Measurements from ENCODE around the gene USP48.

Gene USP48

DNA sequence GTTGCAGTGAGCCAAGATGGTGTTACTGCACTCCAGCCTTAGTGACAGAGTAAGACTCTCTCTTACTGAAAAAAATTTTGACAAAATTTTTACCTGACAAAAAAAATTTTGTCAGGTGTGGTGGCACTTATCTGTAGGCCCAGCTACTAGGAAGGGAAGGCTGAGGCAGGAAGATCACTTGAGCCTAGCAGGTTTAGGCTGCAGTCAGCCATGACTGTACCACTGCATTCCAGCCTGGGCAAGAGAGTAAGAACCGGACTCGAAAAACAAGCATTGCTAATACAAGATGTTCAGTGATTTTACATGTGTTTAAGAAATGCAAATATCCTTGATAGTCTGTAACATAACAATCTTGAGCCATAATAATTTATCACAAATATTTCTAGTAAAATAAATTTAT lies 46.9 kb downstream of the USP48 start:
- DNase-seq: no peak

DNA sequence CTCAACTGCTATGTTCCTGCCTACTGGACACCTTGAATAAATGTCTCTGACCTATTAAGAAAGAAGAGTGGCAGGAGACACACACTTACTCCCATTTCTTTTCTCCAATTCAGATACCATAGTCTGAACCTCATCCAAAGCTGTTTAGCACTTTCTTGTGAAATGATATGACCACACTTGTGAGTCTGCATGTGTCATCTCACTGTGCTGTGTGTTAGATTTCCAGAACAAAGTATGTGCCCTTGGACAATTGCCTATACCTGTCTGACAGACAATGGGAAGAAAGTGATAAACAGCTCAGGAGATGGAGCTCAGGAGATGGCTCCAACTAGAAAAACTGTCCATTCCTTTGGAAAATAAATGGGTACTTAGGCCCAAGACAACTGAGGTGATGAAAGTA lies 48.4 kb downstream of the USP48 start:
- no peak for DNase-seq

DNA sequence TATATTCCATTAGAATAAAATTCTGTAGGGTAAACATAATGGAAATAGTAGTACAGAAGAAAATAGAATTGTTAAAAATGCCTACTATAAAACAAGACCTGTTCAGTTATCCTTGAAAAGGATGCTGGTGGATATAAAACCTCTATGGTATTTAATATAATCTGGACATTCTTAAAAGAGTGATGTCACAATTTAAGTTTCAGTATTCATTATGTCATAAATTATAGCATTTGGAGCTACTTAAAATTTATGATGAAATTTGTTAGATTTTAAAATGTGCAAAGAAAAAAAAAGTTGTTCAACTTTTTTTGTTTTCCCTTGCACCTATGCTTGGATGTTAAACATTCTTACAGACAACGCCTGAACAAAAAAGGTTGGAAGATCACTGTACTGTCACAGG lies 50.3 kb downstream of the USP48 start:
- no peak for DNase-seq

DNA sequence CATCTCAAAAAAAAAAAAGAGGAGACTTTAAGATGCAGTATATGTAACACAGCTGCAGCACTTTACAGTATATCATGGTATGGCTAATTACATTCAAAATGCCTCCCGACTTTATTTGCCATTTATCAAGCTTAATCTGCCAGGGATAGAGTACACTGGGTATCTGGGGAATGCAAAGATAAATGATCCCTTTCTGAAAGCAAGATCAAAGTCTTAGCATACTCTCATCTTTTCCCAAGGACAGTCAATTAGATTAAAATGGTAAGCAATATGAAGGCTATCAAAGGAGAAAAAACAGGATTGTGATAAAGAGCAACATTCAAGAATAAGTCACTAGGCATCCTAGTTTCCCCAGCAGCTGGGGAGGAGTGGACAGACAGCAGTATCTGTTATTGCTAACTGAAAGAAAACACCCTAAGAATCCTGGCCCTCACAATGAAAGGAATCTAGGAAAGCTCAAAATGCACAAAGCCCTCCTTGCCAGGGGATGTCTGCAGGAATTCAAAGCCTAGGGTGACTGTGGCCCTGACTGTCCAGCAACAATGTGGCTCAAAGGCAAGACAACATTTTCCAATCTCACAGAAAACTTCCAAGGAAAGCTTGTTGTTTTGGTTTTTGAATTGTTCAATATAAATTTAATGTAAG lies 57.1 kb downstream of the USP48 start:
- DNase-seq: no peak

DNA sequence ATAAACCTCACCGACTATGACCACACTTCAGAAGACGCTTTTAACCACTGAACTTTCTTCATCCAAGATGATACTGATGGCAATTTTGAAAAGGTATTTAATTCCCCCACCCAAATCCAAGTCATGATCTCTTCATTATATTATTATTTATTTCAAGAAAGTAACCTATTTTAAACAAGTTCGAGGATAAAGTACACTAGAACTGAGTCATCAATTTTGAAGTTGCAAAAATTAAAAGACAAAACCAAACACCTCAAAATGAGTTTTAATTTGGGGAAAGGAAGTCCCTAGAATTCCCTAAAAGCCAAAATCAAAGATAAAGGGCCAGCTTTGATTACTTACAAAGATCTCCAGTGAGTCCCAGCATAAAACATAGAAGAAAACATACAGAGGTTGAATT lies 58.4 kb downstream of the USP48 start:
- DNase-seq: no peak

DNA sequence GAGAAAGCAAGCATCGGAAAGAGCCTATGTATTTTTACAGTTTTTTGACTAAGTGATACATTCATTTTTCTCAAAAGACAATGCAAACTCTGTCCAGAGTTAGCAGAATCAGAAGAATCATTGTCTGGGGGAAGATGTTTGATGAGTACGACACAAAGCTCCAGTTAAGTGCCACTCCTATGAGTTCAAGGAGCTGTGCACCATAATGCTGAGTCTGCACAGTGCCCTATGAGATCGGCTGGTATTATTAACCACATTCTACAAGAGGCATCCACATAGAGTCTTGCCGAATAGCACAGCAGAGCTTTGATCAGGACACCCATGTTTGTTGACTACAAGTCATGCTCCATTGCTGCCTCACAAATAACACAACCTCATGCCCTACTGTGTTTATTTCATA lies 58.9 kb downstream of the USP48 start:
- DNase-seq: no peak

DNA sequence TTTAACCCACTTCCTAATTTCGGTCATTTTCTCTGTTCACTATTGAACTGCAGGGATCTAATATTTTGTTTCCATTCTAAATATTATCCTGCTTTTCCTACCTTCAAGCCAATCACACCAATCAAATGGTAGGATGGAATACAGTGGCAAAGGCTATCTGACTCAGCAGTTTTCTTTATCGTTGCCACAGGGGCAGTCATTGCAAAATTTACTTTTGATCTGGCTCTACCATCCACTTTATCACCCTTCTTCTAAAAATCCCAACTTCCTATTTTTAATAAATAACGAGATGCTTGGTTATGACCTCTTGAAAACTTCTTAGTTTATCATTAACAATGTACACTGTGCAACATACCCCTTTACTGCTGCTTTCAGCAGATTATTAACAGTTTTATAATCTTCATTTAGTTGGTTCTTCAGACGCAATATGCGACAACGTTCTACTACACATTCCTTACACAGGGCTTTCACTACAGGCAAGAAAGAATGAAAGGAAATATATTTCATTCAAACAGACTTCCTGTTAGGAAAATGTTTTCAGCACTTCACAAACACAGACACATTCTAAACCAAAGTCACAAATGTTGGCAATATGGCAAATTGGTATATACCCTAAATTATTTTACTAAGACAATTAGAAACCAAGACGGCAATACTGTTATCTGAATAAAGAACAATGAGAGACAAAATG lies 61.5 kb downstream of the USP48 start:
- DNase-seq: no peak

DNA sequence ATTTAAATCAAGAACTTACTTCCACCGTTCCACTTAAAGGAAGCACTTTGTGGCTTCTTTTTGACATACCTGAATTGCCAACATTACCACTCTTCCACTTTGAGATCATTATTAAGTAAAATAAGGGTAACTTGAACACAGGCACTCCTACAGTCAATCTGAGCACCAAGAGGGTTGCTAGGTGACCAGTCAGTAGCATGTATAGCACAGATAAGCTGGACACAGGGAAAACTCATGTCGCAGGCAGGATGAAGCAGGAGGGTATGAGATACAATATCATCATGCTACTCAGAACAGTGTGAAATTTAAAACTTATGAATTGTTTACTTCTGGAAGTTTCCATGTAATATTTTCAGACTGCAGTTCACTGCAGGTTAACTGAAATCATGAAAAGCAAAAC lies 66.8 kb downstream of the USP48 start:
- no peak for DNase-seq

DNA sequence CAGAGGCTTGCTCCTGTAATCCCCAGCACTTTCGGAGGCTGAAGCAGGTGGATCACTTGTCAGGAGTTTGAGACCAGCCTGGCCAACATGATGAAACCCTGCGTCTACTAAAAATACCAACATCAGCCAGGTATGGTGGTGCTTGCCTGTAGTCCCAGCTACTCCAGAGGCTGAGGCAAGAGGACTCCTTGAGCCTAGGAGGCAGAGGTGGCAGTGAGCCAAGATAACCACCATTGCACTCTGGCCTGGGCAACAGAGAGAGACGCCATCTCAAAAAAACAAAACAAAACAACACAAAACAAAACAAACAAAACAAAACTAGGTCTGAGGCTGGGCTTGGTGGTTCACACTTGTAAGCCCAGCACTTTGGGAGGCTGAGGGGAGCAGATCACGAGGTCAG lies 75.1 kb downstream of the USP48 start:
- no peak for DNase-seq

DNA sequence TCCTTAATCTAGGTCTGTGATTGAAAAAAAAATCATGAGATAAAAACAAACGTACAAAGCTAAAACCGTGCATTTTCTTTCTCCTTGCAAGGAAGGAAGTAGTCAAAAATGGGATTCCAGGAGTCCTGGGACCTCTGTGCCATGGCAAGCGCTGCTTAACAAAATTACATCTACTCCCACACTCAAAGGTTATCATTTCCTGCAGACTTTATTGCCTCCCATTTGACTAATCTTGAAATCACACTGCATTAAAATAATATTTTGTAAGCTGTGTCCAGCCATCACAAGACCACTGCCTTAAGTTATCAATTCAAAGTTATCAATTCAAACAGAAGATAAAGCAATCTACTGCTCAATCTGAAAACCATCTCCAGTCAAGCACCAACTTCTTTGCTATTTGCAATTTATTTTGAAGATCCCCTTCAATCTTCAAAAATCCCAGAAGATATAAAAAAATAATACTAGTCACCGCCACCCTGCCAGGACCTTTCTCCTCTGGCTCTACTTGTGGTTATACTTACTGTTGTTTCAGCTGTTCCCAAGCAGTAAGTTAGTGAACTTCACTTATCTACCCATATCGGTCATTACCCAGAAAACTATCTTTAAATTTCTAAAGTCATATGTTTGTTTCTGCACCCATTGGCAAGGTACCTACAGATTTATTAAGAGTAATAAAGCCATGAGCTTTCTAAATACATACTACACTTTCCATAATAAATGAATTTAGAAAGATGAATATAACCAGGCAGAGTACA lies 75.7 kb downstream of the USP48 start:
- DNase-seq: no peak

DNA sequence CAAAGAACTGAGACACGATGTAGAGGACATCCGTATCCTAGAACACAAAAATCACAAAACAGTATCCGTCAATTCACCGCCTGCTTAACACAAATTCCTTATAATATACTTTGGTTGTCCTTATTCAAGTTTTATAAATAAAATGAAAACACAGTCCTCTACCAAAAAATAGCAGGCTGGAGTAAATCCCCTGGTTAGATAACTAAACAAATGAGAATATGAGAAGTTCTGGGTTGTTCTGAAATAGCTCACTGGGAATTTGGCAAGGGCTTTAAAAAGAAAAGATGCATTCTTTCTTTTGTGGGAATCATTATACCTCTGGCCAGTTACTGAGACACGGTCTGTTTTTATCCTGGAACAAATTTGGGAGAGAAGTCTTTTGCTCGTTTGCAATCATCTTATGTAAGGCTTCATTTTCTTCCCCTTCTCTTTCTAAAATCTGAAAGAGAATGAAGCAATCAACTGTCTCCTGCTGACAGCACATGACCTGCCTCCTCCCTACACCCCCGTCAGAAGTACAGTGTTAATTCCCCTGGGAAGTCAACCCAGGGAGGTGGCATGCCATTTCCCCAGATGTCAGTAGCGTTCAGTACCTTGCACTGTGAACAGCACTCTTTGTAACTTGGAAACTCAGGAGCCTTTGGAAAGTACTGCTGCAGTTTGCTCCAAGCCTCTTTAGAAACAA lies 76.7 kb downstream of the USP48 start:
- no peak for DNase-seq

DNA sequence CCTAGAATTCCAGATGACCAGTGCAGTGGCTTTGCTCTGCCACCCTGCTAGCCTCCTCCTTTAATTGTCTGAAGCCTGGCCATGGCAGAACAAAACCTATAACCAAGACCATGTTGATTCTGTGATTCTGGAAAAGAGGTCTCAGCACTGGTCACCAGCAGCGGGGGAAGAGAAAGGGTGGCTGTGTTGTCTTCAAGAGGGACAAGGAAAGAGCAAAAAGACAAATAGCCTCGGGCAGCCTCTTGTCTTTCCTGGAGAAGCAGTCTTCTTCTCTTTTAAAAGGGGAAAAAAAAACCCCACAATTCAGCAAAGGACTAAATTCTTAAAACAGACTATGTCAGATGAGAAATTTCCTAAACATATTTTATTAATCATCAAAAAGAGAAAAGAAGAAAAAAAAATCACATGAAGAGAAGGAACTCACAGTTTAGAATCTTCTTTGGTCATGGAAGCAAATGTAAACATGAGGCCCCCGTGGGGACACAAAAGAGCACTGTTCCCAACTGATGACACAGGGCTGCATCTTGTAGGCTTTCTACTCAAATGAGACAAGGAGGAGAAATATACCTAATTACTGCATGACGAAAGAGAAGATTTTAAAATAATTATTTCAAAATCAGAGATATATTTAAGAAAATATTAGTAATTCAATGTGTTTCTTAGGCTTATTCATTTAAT lies 77.5 kb downstream of the USP48 start:
- DNase-seq: no peak

DNA sequence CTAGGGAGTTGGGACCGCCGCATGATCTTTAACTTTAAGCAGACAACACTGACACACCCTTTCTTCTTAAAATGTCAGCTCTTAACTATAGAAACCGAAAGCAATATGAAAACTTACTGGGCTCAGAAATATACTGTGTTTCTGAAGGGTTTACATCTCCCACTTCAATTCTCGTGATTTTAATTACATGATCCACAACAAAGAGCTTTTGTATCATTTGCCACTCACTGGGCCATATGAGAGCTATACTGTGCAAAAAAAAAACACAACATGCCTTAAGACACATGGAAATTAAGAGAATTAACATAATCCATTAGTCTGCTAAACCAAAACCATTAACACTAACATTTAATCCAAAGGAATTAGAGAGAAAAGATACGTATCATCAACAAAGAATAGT lies 78.8 kb downstream of the USP48 start:
- no peak for DNase-seq

DNA sequence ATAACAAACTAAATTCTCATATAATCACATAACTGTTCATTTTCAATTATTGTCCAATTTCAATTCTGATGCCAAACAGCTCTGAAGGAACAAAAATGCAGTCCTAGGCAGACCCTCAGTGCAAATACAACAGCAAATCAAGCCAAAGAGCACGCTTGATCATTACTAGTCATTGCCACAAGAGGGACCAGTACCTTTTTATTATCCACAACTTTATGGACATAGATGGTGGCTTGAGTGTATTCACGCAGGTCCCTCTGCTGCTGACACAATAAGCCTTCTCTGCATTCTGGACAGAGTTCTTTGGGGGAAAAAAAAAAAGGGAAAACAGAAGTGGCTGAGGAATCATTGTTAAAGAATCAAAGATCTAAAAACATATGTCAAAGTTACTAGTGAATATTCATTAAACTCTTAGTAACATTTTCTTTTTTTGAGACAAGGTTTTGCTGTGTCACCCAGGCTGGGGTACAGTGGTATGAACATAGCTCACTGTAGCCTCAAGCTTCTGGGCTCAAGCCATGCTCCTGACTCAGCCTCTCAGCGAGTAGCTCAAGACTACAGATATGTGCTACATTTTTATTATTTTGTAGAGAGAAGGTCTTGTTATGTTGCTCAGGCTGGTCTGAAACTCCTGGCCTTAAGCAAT lies 79.5 kb downstream of the USP48 start:
- DNase-seq: no peak

DNA sequence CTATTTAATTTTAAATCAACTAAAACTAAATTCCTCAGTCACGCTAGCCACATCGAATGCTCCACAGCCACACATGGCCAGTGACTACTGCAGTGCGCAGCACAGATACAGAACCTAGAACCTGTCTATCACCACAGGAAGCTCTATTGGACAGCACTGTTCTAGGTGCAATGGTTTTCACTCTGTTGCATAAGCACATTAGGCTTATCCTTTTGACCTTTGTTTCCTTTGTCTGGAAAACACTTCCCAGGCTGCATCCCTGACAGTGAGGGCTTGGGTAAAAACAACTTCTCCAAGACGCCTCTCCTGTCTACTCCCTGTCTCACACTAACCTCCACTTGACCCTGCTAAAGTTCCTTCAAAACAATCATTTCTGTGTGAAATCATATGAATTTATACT lies 80.2 kb downstream of the USP48 start:
- no peak for DNase-seq

DNA sequence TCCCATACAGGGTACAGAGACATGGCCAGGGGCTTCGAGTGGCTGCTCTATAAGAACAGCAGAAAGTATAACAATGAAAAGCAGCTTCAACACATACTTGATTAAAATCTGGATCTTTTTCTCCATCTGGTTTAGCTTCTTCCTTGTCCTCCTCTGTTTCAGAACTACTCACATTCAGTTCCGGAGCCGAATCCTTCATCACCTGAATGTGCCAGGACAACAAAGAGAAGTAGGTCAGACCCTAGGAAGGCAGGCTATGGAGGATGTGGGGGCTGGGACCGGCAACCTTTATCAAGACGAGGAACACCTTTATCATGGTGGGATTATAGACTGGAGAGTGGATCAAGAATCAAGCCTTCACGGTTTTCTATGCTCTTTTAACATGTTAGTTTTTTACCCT lies 81.5 kb downstream of the USP48 start:
- no peak for DNase-seq

DNA sequence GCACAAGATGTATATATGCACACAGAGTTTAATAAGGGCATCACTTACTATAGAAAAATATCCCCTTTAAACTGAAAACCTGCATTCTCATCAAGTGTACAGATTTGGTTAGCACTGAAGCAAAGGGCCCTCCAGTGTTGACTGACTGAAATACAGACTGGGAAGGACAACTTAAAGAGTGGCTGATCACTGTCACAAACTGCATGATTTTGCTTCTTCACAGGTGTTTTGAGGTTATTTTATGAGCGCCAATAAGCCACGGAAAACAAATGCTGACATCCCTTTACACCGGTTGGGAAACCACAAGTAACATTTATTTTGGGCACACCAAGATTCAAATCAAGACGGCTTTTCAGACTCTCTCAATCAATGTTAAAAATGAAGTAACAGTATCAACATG lies 82.9 kb downstream of the USP48 start:
- no peak for DNase-seq

DNA sequence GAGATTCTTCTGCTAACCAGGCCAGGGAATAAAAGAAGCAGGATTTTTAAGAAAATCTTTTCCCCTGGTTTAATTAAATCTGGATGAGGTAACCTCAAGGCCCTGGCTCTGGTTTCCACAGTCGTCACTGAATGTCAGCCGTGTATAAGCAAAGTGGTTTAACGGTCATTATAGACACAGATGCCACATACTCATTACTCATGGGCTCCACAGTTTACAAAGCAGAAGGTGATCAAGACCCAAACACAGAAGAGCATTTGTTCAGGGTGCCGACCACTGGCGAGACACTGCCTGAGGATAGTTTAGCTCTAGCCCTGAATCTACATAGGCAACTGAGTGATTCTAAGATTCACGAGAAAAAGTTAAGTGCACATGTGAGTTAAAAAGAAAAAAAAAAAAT lies 86.0 kb downstream of the USP48 start:
- DNase-seq: no peak

DNA sequence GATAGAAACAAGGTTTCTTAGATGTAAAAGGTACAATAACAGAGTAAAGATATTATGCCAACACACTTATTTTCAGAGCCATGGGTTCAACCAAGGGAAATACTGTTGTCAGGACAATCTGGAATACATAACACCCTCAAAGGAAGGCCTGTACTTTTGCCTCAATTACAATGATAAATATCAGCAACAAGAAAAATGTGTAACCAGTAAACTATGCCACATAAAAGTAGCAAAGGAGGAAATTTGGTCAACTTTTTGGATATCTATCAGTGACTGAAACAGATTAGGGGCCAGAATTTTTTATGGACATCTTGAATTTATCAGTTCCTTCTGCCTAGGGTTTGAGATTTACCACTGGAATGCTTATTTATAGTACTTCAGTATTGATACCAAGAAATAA lies 89.2 kb downstream of the USP48 start:
- no peak for DNase-seq

DNA sequence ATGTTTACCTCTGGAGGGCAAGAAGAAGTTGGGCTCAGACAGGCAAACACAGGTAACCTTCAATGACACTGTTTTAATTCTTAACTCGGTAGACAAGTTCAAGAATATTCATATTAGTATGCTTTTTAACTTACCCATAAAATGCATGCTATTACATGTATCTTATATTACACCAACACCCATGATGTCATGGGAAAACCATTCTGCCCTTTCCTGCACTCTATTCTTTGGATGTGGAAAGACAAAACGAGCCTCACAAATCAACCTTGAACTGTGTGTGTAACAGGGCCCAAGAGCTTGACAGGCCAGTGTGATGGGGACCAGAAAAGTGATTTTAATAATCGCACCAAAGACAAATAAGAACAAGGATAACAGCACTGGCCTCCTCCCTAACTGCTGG lies 91.2 kb downstream of the USP48 start:
- DNase-seq: no peak

DNA sequence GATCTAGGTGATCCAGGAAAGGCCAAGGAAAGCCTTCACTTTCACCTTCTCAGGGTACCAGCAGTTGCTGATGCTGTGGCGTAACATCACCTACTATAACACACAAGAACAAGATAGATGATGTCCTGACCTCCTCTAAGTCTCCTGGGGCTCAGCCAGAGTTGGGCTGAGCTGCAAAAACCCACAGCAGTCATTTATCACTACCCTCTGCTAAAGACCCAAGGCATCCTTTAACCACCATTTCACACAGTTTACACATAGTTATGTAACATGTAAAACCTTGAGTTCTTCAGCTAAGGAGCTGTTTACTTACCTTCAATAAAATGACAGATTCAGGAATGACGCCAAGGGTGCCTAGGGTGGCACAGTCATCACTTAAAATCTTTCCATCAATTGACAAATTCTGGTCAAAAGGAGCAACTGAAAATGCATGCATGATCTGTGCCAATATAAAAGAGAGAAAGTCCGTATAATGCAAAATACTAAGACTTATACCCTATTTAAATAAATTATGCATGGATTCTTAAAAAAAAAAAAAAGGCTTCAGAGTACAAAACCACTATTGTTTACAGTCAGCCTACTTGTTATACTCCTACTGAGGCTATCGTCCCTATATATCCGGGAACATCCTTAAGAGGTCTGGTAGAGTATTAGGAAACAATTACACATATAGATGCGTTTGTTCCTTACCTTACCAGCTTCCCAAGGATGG lies 93.1 kb downstream of the USP48 start:
- no peak for DNase-seq

DNA sequence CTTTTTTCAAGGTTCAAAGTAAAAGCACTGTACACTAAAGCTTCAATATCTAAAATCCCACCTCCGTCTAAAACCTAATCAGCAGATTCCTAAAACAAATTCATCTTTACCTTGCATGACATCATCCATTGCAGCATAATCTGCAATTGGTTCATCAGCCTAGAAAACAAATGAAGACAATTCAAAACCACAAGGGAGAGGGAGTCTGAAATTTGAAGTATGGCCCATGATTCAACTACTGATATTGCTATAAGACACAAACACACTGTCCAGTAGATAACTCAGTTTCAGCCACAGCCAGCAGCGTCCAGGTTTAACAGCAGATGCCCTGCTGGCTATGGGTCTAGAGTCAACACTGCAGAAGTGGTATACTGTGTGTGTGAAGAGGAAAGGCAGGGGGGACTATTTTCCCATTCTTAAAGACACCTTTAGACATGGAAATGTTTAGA lies 95.8 kb downstream of the USP48 start:
- no peak for DNase-seq
